Activated CD4-positive, alpha-beta T cell treated with anti-CD3 and anti-CD28 coated beads, Interleukin-2, amount 50 U/mL, for 4 hours (primary cell): ENCODE measurements around the gene YES1.
A peak's percentile ranks its signal among the peaks of the same experiment; 100 is the strongest.

ENCODE experiments used
- DNase-seq, 2 experiments: peaks; one replicate each; pipeline ENCODE4 v3.0.0-alpha.2; 2020

Gene YES1

GRCh38 chr18:681985-682384 is 130.1 kb downstream of the YES1 start:
- peak in 1 of 2 experiments; percentile 16 for DNase-seq

GRCh38 chr18:680392-680791 is 131.7 kb downstream of the YES1 start:
- no peak for DNase-seq

- DNase-seq = no peak
These were observed 132.5 kb downstream of the YES1 start for GRCh38 chr18:679516-679915.

DNA sequence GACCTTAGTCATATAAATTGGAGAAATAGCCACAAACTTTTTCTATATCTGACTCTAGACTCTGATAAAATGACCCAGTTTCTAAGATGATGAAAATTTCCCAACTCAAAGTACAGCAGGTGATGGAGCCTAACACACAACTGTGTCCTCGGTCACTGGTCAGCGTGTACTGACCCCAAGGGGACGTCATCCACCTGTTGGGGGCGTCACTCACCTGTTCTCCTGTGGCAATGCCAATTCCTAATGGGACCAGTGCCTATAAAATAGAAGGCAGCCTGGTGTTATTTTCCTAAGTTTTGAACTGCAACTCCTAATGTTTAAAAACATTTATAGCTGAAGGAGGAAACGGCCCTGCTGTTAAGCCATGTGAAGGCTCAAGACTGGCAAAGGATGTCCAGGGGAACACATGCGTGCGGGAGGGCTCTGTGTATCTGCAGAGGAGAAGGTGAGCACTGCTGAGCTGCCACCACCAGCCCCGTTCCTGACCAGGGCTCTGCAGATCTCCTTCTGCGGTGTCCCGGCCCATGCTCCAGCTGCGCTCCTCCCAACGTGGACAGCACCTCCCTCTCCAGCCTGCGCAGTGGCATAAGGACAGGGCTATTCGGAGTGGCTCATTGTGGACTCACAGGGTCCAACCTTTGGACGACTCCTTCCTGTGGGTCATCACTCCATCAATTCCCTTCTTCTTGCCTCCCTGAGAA is 133.4 kb downstream of the YES1 start:
- DNase-seq = no peak

DNA sequence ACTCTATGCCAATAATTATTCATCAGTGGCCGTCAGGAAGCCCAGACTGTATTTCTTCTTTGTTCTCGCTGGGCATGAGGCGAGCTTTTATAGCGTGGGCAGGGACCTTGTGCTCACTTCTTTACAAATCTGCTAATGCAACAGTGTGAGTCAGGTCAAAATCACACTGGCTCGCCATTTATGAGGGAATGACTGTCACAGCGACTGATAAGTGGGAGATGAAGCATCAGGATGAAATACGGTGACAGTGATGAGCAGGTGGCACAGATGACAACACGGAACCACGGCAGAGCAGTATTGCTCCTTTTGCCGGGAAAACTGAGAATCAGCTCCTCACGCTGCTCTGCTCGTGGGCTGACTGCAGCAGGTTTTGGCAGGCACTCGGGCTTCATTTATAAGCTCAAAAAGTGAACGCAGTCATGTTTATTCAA is 134.1 kb downstream of the YES1 start:
- DNase-seq = no peak

DNA sequence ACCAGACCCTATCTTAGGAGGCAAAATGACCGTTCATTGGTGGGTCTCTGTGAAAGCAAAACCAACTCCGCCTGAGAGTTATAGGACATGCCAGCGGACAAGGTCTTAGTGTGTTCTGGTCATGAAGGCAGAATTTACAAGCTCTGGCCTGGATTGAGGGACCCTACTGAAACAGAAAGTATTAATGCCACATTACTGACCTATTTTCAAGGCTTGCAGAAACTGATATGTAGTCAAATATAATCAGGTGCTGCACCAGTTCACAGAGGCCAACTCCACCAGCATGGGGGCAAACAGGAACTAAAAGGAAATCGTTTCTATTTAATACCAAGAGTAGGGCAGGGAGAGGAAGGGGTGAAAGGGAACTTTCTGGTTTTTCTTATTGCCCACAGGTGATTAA is 134.9 kb downstream of the YES1 start:
- no peak for DNase-seq

DNA sequence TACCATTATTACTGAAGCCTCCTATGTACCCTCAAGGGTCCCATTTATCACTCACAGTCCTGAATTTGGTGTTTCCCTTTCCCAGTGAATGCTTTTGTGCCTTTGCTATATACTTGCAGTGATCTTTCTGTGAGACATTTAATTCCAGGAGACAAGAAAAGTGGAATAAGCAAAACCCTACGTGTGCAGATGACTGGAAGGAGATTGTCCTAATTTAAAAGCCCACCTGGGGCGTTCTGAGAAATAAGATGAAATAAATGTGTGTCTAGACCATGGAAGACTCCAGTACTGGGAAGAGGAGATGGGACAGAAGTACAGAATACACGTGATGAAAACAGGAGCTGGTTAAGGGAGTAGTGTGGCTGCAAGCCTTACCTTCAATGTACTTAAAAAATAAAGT is 135.3 kb downstream of the YES1 start:
- DNase-seq = no peak

- DNase-seq = no peak
These were observed 136.0 kb downstream of the YES1 start for GRCh38 chr18:676069-676468.

DNA sequence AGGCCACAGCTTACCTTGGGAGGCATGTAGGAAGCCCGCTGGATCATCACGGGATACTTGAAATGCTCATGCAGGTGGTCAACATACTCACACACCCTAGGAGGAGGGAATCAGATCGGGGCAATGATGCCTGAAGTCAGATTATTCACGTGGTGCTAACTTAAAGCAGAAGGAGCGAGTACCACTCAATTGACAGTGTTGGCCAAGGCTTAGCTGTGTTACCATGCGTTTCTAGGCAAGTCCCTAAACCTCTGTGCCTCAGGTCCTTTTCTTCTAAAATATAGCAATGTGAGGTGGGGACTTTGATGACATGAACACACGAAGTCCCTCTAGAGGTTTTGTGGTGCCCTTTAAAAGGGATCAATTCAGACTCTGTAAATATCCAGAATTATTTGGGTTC is 136.7 kb downstream of the YES1 start:
- no peak for DNase-seq

DNA sequence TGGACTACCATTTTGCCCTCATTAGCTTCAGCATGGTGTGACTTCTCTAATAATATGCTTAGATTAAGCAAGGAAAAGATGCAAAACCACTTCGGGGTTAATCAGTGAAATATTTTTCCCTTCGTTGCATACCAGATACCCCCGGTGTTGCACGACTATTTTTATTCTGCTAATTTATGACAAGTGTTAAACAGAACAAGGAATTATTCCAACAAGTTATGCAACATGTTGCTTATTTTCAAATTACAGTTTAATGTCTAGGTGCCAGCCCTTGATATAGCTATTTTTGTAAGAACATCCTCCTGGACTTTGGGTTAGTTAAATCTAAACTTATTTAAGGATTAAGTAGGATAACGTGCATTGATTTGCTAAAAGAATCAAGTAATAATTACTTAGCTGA is 138.3 kb downstream of the YES1 start:
- DNase-seq = no peak

DNA sequence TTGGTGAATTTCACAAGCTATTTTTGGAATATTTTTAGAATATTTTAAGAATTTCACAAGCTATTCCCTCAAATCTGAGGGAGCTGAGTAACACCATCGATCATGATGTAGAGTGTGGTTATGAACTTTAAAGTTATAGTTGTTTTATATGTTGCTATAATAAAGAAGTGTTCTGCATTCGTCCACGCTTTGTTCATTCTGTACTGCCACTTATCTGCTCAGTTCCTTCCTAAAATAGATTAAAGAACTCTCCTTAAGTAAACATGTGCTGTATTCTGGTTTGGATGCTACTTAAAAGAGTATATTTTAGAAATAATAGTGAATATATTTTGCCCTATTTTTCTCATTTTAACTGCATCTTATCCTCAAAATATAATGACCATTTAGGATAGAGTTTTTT is 138.7 kb downstream of the YES1 start:
- no peak for DNase-seq
